Putamen (tissue), 1 donor: ENCODE results near the gene TBX1.
A peak's percentile ranks its signal among the peaks of the same experiment; 100 is the strongest.

Source experiments
- DNase-seq: peaks from one replicate; pipeline ENCODE4 v3.0.0-alpha.2; 2016; ENCODE audit warnings: low spot score

Gene TBX1

GRCh38 chr22:19760058-19760950, at the start of gene TBX1:
Gene TBX1, plus strand, starts transcription at chr22:19760778. Its CDS starts 66 bp downstream, at chr22:19760844.
- no peak for DNase-seq

GRCh38 chr22:19713245-19713644, 47.3 kb upstream of the TBX1 start:
- DNase-seq = no peak

GRCh38 chr22:19713650-19714311, 46.8 kb upstream of the TBX1 start:
- no peak for DNase-seq

GRCh38 chr22:19714312-19715187, 46.0 kb upstream of the TBX1 start, which contains the start of gene SEPTIN5:
Gene SEPTIN5, plus strand, starts transcription at chr22:19714503. Its CDS starts 86 bp downstream, at chr22:19714589.
- no peak for DNase-seq

GRCh38 chr22:19715188-19715930, 45.2 kb upstream of the TBX1 start:
- no peak for DNase-seq

- no peak for DNase-seq
Measured at GRCh38 chr22:19716041-19716828, 44.3 kb upstream of the TBX1 start.

GRCh38 chr22:19716829-19717105, 43.8 kb upstream of the TBX1 start:
- no peak for DNase-seq

GRCh38 chr22:19717181-19717580, 43.4 kb upstream of the TBX1 start:
- DNase-seq = no peak

- DNase-seq = peak; percentile 58
Measured at GRCh38 chr22:19717691-19718455, 42.7 kb upstream of the TBX1 start.

- no peak for DNase-seq
Measured at GRCh38 chr22:19718456-19719049, 42.0 kb upstream of the TBX1 start.

GRCh38 chr22:19719050-19719482, 41.5 kb upstream of the TBX1 start:
- no peak for DNase-seq

GRCh38 chr22:19719488-19720021, 41.0 kb upstream of the TBX1 start:
- no peak for DNase-seq

GRCh38 chr22:19720150-19720827, 40.3 kb upstream of the TBX1 start:
- DNase-seq = no peak

GRCh38 chr22:19720999-19721329, 39.6 kb upstream of the TBX1 start:
- no peak for DNase-seq

- no peak for DNase-seq
Measured at GRCh38 chr22:19721330-19722177, 39.0 kb upstream of the TBX1 start.

GRCh38 chr22:19722178-19722981, 38.2 kb upstream of the TBX1 start:
- no peak for DNase-seq

GRCh38 chr22:19722982-19723231, 37.7 kb upstream of the TBX1 start:
- no peak for DNase-seq
